CMK (cell line): ENCODE results near the gene ARFGEF3.
"Not testable (repeated sequence)": the region's sequence is repeated elsewhere in the genome, so short reads cannot be mapped to it uniquely, and the experiment has no call there.

ENCODE experiments used
- DNase-seq: peaks from one replicate; pipeline ENCODE4 v3.0.0-alpha.2; 2010; ENCODE audit warnings: low read depth

ARFGEF3 gene

GRCh38 chr6:138278326-138278725, 116.6 kb downstream of the ARFGEF3 start:
- no peak for DNase-seq

- no peak for DNase-seq
Observed at GRCh38 chr6:138285800-138286199, 124.1 kb downstream of the ARFGEF3 start.

GRCh38 chr6:138286698-138287097, 125.0 kb downstream of the ARFGEF3 start:
- DNase-seq: no peak

- DNase-seq: no peak
Observed at GRCh38 chr6:138287144-138287955, 125.6 kb downstream of the ARFGEF3 start.

GRCh38 chr6:138288428-138289085, 126.8 kb downstream of the ARFGEF3 start:
- not testable (repeated sequence) for DNase-seq

- no peak for DNase-seq
Observed at GRCh38 chr6:138289739-138290138, 128.0 kb downstream of the ARFGEF3 start.

- DNase-seq: no peak
Observed at GRCh38 chr6:138290423-138290962, 128.8 kb downstream of the ARFGEF3 start.

GRCh38 chr6:138291036-138291848, 129.5 kb downstream of the ARFGEF3 start:
- DNase-seq: no peak

- no peak for DNase-seq
Observed at GRCh38 chr6:138291849-138292181, 130.1 kb downstream of the ARFGEF3 start.

GRCh38 chr6:138292482-138292881, 130.7 kb downstream of the ARFGEF3 start:
- no peak for DNase-seq

- DNase-seq: no peak
Observed at GRCh38 chr6:138293428-138294395, 132.0 kb downstream of the ARFGEF3 start.

- DNase-seq: no peak
Observed at GRCh38 chr6:138296381-138296780, 134.6 kb downstream of the ARFGEF3 start.

- no peak for DNase-seq
Observed at GRCh38 chr6:138296786-138297185, 135.0 kb downstream of the ARFGEF3 start.

GRCh38 chr6:138297761-138298298, 136.1 kb downstream of the ARFGEF3 start:
- DNase-seq: no peak

GRCh38 chr6:138300469-138300868, 138.7 kb downstream of the ARFGEF3 start:
- no peak for DNase-seq

- no peak for DNase-seq
Observed at GRCh38 chr6:138302554-138302953, 140.8 kb downstream of the ARFGEF3 start.

- no peak for DNase-seq
Observed at GRCh38 chr6:138307352-138307751, 145.6 kb downstream of the ARFGEF3 start.

GRCh38 chr6:138307816-138308730, 146.3 kb downstream of the ARFGEF3 start:
- DNase-seq: no peak

GRCh38 chr6:138308731-138309110, 147.0 kb downstream of the ARFGEF3 start:
- DNase-seq: no peak

GRCh38 chr6:138309695-138310094, 148.0 kb downstream of the ARFGEF3 start:
- no peak for DNase-seq
